OCI-LY7 (cell line): ENCODE results near the gene RGCC.

Experiments used
- EZH2phosphoT487 ChIP-seq: fragments of 200-600 bp; sonication (generic); IDR thresholded peaks from 2 replicates; pipeline ENCODE4 v1.6.1; 2018; ENCODE audit warnings: low read depth, borderline replicate concordance, mild to moderate bottlenecking, mixed run types, antibody characterized with exemption, low read length, moderate library complexity, mixed read lengths
- TF ChIP-seq, protein P1 (sequence below): fragments of 200-600 bp; sonication (generic); conservative IDR thresholded peaks from 2 replicates; pipeline ENCODE4 v1.5.1; 2014; ENCODE audit warnings: mild to moderate bottlenecking, antibody characterized with exemption, low read length, moderate library complexity, mixed read lengths

- TF ChIP-seq, protein P1, sequence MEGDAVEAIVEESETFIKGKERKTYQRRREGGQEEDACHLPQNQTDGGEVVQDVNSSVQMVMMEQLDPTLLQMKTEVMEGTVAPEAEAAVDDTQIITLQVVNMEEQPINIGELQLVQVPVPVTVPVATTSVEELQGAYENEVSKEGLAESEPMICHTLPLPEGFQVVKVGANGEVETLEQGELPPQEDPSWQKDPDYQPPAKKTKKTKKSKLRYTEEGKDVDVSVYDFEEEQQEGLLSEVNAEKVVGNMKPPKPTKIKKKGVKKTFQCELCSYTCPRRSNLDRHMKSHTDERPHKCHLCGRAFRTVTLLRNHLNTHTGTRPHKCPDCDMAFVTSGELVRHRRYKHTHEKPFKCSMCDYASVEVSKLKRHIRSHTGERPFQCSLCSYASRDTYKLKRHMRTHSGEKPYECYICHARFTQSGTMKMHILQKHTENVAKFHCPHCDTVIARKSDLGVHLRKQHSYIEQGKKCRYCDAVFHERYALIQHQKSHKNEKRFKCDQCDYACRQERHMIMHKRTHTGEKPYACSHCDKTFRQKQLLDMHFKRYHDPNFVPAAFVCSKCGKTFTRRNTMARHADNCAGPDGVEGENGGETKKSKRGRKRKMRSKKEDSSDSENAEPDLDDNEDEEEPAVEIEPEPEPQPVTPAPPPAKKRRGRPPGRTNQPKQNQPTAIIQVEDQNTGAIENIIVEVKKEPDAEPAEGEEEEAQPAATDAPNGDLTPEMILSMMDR, result no peak
- no peak for TF ChIP-seq EZH2phosphoT487
Observed at GRCh38 chr13:41495044-41495443, 37.7 kb downstream of the RGCC start.
